K562 (cell line): ENCODE results near the gene TMCC1. TPM values are rescaled to one million over a fixed set of nuclear protein-coding genes. Genes with fewer than 3 reads are reported as not detected.

ENCODE experiments used
- ETV6 ChIP-seq, 3 experiments: fragments of 150-350 bp in 1 of 3; sonication (generic) in 1 of 3; formaldehyde crosslinking in 1 of 3; IDR thresholded peaks; 2 replicates each; pipeline versions ENCODE4 v1.6.1 to v1.8.0; 2014 to 2022; ENCODE audit warnings: borderline replicate concordance in 2 of 3, low read depth in 2 of 3, antibody characterized with exemption in 1 of 3, low read length in 1 of 3, mild to moderate bottlenecking in 1 of 3, missing genetic modification reagents in 1 of 3
- FIP1L1 ChIP-seq: fragments of 200-400 bp; formaldehyde crosslinking; IDR thresholded peaks from 2 replicates; pipeline ENCODE4 v1.6.1; 2018; ENCODE audit warnings: mild to moderate bottlenecking, low read depth, low read length; ENCODE audit not compliant: poor library complexity, severe bottlenecking
- FOXA3 ChIP-seq, 2 experiments: fragments of 450-650 bp in 1 of 2; sonication (generic) in 1 of 2; formaldehyde crosslinking; IDR thresholded peaks in 1 of 2; conservative IDR thresholded peaks in 1 of 2; 2 replicates each; pipeline versions ENCODE4 v1.4.0 to v1.8.0; 2020 to 2022; ENCODE audit warnings: mild to moderate bottlenecking in 2 of 2, missing genetic modification reagents in 1 of 2
- FUS ChIP-seq: fragments of 200-400 bp; formaldehyde crosslinking; optimal IDR thresholded peaks from 2 replicates; pipeline ENCODE3; 2017; ENCODE audit warnings: low read depth, low read length
- HCFC1 ChIP-seq: IDR thresholded peaks from 2 replicates; pipeline ENCODE4 v1.6.1; 2012; ENCODE audit warnings: low read depth, low read length, improper control_type of control experiment
- HLTF ChIP-seq: fragments of 450-650 bp; IDR thresholded peaks from 2 replicates; pipeline ENCODE4 v1.6.1; 2016
- KDM4B ChIP-seq, 2 experiments: fragments of 450-650 bp in 1 of 2; sonication (generic) in 1 of 2; IDR thresholded peaks; 2 replicates each; pipeline ENCODE4 v1.6.1; 2016 to 2017; ENCODE audit warnings: borderline replicate concordance in 2 of 2, antibody characterized with exemption in 1 of 2, low read depth in 1 of 2, mild to moderate bottlenecking in 1 of 2
- MYC ChIP-seq, 2 experiments: fragments of 250-450 bp in 1 of 2; sonication (Bioruptor Pico) in 1 of 2; IDR thresholded peaks; 2 replicates each; pipeline versions ENCODE4 v1.5.1 to v1.6.1; 2012 to 2021; ENCODE audit warnings: low read depth in 2 of 2, borderline replicate concordance in 1 of 2, improper control_type of control experiment in 1 of 2, low read length in 1 of 2, mild to moderate bottlenecking in 1 of 2, moderate library complexity in 1 of 2
- NELFE ChIP-seq: IDR thresholded peaks from 2 replicates; pipeline ENCODE4 v1.6.1; 2011; ENCODE audit warnings: mild to moderate bottlenecking; ENCODE audit not compliant: insufficient read depth, insufficient read length
- NEUROD1 ChIP-seq: fragments of 150-350 bp; IDR thresholded peaks from 2 replicates; pipeline ENCODE4 v1.6.1; 2014; ENCODE audit warnings: borderline replicate concordance, low read length, low read depth; ENCODE audit not compliant: partially characterized antibody
- NRF1 ChIP-seq, 2 experiments: fragments of 450-650 bp; IDR thresholded peaks in 1 of 2; conservative IDR thresholded peaks in 1 of 2; 2 replicates each; pipeline ENCODE4 v1.6.1; 2014; ENCODE audit warnings: mild to moderate bottlenecking in 2 of 2
- PTBP1 ChIP-seq: fragments of 200-400 bp; formaldehyde crosslinking; IDR thresholded peaks from 2 replicates; pipeline ENCODE4 v1.6.1; 2017; ENCODE audit warnings: low read depth, low read length
- RBM25 ChIP-seq: fragments of 200-400 bp; formaldehyde crosslinking; IDR thresholded peaks from 2 replicates; pipeline ENCODE4 v1.6.1; 2018; ENCODE audit warnings: low read length, low read depth, moderate library complexity; ENCODE audit not compliant: severe bottlenecking
- SMARCA4 ChIP-seq: fragments of 450-650 bp; IDR thresholded peaks from 2 replicates; pipeline ENCODE4 v1.6.1; 2016
- TOE1 ChIP-seq, 2 experiments: fragments of 450-650 bp in 1 of 2; sonication (generic) in 1 of 2; formaldehyde crosslinking in 1 of 2; IDR thresholded peaks; 2 replicates each; pipeline versions ENCODE4 v1.7.1 to v1.8.0; 2016 to 2022; ENCODE audit warnings: borderline replicate concordance in 2 of 2, mild to moderate bottlenecking in 2 of 2, antibody characterized with exemption in 1 of 2, inconsistent platforms in 1 of 2, low read depth in 1 of 2, missing genetic modification reagents in 1 of 2, moderate library complexity in 1 of 2
- TRIM24 ChIP-seq, 2 experiments: fragments of 450-650 bp; IDR thresholded peaks; 2 replicates each; pipeline ENCODE4 v1.6.1; 2016
- ZFX ChIP-seq: sonication (generic); formaldehyde crosslinking; IDR thresholded peaks from 2 replicates; pipeline ENCODE4 v1.8.0; 2022; ENCODE audit warnings: mild to moderate bottlenecking, missing genetic modification reagents, moderate library complexity
- ZSCAN32 ChIP-seq: fragments of 450-650 bp; formaldehyde crosslinking; IDR thresholded peaks from 2 replicates; pipeline ENCODE4 v1.4.0; 2020; ENCODE audit warnings: mild to moderate bottlenecking, moderate library complexity
- polyA plus RNA-seq, 8 experiments: library from polyadenylated mRNA; depleted of rRNA in 4 of 8; stranded (reverse) in 5 of 8; unstranded in 3 of 8; fragments of >200 nt; fragmentation: Nextera tagmentation in 2 of 8; fragmentation: Illumina TruSeq in 1 of 8; extraction: Ambion mirVana in 2 of 8; extraction: Trizol in 1 of 8; gene quantifications; 2 replicates each; pipeline versions ENCODE4 v1.2.1 to v1.2.3, GENCODE V29; 2011 to 2014; ENCODE audit warnings: inconsistent platforms in 1 of 8, missing spikeins in 1 of 8
- total RNA-seq, 7 experiments: library from RNA; depleted of rRNA in 6 of 7; stranded (reverse); fragments of >200 nt in 6 of 7; fragmentation: Illumina TruSeq in 2 of 7; extraction: Trizol in 2 of 7; gene quantifications; 2 replicates each; pipeline versions ENCODE4 v1.2.1 to v1.2.3, GENCODE V29; 2011 to 2021; ENCODE audit warnings: low replicate concordance in 1 of 7
- TF ChIP-seq, protein P1 (sequence below): sonication (generic); IDR thresholded peaks from 2 replicates; pipeline ENCODE4 v1.6.1; 2016
- TF ChIP-seq, protein P2 (sequence below): fragments of 200-800 bp; sonication (Bioruptor generic); IDR thresholded peaks from 2 replicates; pipeline ENCODE4 v1.6.1; 2017; ENCODE audit warnings: missing genetic modification characterization, missing compliant biosample characterization
- TF ChIP-seq, protein P3 (sequence below): sonication (generic); formaldehyde crosslinking; IDR thresholded peaks from 2 replicates; pipeline ENCODE4 v1.8.0; 2022; ENCODE audit warnings: missing genetic modification reagents, mild to moderate bottlenecking, moderate library complexity, borderline replicate concordance
- TF ChIP-seq, protein P4 (sequence below): fragments of 250-450 bp; sonication (Bioruptor Pico); IDR thresholded peaks from 2 replicates; pipeline ENCODE4 v1.4.0; 2020

The TMCC1 gene
- total and polyA plus RNA-seq, 9 of the 15 experiments (the other 6 are each of a cell fraction or from before 2014, with no cell fraction given): 0.89 to 8.7 (median 4.0) TPM

DNA sequence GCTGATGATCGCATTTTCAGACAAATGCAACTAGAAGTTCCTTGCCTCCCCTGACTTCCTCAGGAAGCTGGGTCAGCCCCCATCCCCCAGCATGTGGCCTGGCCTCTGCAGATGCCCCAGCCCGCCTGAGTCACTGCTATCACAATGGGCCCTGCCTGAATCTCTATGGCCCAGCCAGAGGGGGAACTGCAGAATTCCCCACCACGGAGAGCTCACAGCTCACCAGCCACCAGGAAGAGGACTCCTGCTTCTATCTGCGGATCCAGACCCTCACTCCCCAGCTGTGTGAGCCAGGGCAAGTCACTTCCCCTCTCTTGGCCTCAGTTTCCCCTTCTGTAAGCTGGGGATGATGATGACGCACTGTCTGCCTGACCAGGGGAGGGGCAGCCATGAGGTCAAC is 293.9 kb downstream of the TMCC1 start (continued):
- TF ChIP-seq FUS (no peak), NRF1 (conservative IDR thresholded peaks at IDR 0.05 in 1 of 2, IDR thresholded peaks at IDR 0.05 in 1 of 2) (0 out of 4 replicates have a peak, but pooled peaks of 1 of the 2 experiments have one; percentile 31), NELFE (no peak), RBM25 (peak; percentile 18), PTBP1 (no peak), HCFC1 (no peak), TOE1 (IDR thresholded peaks at IDR 0.05; ENCODE audit: borderline replicate concordance) (no peak), TOE1 (CRISPR knock-in tag; IDR thresholded peaks at IDR 0.05; ENCODE audit: borderline replicate concordance, low read depth) (no peak), HLTF (no peak), ETV6 (IDR thresholded peaks at IDR 0.05; ENCODE audit: borderline replicate concordance in 1 of 2, low read depth in 2 of 2, low read length in 1 of 2) (no peak), ETV6 (CRISPR knock-in tag; IDR thresholded peaks at IDR 0.05; ENCODE audit: borderline replicate concordance) (no peak), ZFX (CRISPR knock-in tag) (peak; percentile 69), FIP1L1 (no peak), NEUROD1 (no peak), MYC (IDR thresholded peaks at IDR 0.05; ENCODE audit: low read depth, low read length) (0 out of 2 replicates have a peak, but pooled peaks have one; percentile 29), MYC (CRISPR knock-in tag; IDR thresholded peaks at IDR 0.05; ENCODE audit: borderline replicate concordance, low read depth) (no peak), FOXA3 (CRISPR knock-in tag; conservative IDR thresholded peaks at IDR 0.05 in 1 of 2, IDR thresholded peaks at IDR 0.05 in 1 of 2) (0 out of 4 replicates have a peak, but pooled peaks of 1 of the 2 experiments have one; percentile 59), SMARCA4 (0 out of 2 replicates have a peak, but pooled peaks have one; percentile 0), TRIM24 (IDR thresholded peaks at IDR 0.05) (0 out of 4 replicates have a peak, but pooled peaks of 1 of the 2 experiments have one; percentile 29), ZSCAN32 (CRISPR knock-in tag) (no peak), KDM4B (IDR thresholded peaks at IDR 0.05; ENCODE audit: borderline replicate concordance in 2 of 2, low read depth in 1 of 2) (0 out of 4 replicates have a peak, but pooled peaks of 1 of the 2 experiments have one; percentile 60)
- TF ChIP-seq, protein P1, sequence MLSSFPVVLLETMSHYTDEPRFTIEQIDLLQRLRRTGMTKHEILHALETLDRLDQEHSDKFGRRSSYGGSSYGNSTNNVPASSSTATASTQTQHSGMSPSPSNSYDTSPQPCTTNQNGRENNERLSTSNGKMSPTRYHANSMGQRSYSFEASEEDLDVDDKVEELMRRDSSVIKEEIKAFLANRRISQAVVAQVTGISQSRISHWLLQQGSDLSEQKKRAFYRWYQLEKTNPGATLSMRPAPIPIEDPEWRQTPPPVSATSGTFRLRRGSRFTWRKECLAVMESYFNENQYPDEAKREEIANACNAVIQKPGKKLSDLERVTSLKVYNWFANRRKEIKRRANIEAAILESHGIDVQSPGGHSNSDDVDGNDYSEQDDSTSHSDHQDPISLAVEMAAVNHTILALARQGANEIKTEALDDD: no peak
- TF ChIP-seq, protein P2, sequence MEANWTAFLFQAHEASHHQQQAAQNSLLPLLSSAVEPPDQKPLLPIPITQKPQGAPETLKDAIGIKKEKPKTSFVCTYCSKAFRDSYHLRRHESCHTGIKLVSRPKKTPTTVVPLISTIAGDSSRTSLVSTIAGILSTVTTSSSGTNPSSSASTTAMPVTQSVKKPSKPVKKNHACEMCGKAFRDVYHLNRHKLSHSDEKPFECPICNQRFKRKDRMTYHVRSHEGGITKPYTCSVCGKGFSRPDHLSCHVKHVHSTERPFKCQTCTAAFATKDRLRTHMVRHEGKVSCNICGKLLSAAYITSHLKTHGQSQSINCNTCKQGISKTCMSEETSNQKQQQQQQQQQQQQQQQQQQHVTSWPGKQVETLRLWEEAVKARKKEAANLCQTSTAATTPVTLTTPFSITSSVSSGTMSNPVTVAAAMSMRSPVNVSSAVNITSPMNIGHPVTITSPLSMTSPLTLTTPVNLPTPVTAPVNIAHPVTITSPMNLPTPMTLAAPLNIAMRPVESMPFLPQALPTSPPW: peak; percentile 55
- TF ChIP-seq, protein P3, sequence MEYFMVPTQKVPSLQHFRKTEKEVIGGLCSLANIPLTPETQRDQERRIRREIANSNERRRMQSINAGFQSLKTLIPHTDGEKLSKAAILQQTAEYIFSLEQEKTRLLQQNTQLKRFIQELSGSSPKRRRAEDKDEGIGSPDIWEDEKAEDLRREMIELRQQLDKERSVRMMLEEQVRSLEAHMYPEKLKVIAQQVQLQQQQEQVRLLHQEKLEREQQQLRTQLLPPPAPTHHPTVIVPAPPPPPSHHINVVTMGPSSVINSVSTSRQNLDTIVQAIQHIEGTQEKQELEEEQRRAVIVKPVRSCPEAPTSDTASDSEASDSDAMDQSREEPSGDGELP: peak; percentile 23; the same call in 1 of the 2 replicates
- TF ChIP-seq, protein P4, sequence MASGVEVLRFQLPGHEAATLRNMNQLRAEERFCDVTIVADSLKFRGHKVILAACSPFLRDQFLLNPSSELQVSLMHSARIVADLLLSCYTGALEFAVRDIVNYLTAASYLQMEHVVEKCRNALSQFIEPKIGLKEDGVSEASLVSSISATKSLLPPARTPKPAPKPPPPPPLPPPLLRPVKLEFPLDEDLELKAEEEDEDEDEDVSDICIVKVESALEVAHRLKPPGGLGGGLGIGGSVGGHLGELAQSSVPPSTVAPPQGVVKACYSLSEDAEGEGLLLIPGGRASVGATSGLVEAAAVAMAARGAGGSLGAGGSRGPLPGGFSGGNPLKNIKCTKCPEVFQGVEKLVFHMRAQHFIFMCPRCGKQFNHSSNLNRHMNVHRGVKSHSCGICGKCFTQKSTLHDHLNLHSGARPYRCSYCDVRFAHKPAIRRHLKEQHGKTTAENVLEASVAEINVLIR: 0 out of 2 replicates have a peak, but pooled peaks have one; percentile 31
